Chondrocyte (in vitro differentiated cells): ENCODE results near the gene AUTS2. TPM values are rescaled to one million over a fixed set of nuclear protein-coding genes. Genes with fewer than 3 reads are reported as not detected.

Experiments
- DNase-seq: peaks from one replicate; pipeline ENCODE4 v3.0.0; 2021; ENCODE audit warnings: mixed read lengths, low spot score
- H3K27ac Mint-ChIP-seq: one replicate; pipeline ENCODE4 v1.8.0; 2021; ENCODE audit warnings: mild to moderate bottlenecking, moderate library complexity, mixed read lengths; ENCODE audit not compliant: unreplicated experiment
- H3K27me3 Mint-ChIP-seq: 2 replicates; pipeline ENCODE4 v1.8.0; 2021; ENCODE audit warnings: low read depth, mixed read lengths
- H3K36me3 Mint-ChIP-seq: 2 replicates; pipeline ENCODE4 v1.8.0; 2021; ENCODE audit warnings: low read depth, mixed read lengths
- H3K4me1 Mint-ChIP-seq: 2 replicates; pipeline ENCODE4 v1.8.0; 2021; ENCODE audit warnings: low read depth, mild to moderate bottlenecking, mixed read lengths
- H3K4me3 Mint-ChIP-seq: one replicate; pipeline ENCODE4 v1.8.0; 2021; ENCODE audit warnings: mild to moderate bottlenecking, moderate library complexity, mixed read lengths; ENCODE audit not compliant: unreplicated experiment
- H3K9me3 Mint-ChIP-seq: 2 replicates; pipeline ENCODE4 v1.8.0; 2021; ENCODE audit warnings: low read depth, mixed read lengths
- total RNA-seq: library from RNA; stranded (reverse); gene quantifications from 3 replicates; pipeline ENCODE4 v1.2.1, GENCODE V29; 2021
- TF ChIP-seq, protein P1 (sequence below): fragments of 200-600 bp; sonication (generic); IDR thresholded peaks from 2 replicates; pipeline ENCODE4 v1.5.0; 2021; ENCODE audit warnings: antibody characterized with exemption, mild to moderate bottlenecking, moderate library complexity

Gene AUTS2
- total RNA-seq, 1 donor from 2014 or later: 31.5 TPM

DNA sequence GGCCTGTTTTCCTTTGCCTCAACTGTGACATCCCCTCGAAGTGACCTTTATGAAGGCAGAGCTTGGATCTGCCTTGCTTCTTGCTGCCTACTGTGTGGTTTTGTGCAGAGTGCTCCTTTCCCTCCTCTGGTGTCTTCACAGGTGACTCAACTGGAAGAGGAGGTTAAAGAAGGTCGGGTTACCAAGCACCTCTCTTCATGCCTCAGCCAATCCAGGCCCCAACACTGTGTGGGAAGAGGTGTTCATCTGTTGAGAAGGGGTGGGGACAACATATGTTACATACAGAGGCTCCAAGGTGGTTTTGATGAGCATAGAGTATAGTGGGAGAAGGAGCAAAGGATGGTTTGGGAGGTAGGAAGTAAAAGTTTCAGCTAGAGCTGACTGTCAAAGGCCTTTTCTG is 155.7 kb downstream of the AUTS2 start:
- no peaks in the 10 kb centered on the region for H3K9me3 Mint-ChIP-seq
- H3K27me3 Mint-ChIP-seq: no peaks in the 10 kb centered on the region
- no peaks in the 10 kb centered on the region for H3K36me3 Mint-ChIP-seq
- TF ChIP-seq, protein P1, sequence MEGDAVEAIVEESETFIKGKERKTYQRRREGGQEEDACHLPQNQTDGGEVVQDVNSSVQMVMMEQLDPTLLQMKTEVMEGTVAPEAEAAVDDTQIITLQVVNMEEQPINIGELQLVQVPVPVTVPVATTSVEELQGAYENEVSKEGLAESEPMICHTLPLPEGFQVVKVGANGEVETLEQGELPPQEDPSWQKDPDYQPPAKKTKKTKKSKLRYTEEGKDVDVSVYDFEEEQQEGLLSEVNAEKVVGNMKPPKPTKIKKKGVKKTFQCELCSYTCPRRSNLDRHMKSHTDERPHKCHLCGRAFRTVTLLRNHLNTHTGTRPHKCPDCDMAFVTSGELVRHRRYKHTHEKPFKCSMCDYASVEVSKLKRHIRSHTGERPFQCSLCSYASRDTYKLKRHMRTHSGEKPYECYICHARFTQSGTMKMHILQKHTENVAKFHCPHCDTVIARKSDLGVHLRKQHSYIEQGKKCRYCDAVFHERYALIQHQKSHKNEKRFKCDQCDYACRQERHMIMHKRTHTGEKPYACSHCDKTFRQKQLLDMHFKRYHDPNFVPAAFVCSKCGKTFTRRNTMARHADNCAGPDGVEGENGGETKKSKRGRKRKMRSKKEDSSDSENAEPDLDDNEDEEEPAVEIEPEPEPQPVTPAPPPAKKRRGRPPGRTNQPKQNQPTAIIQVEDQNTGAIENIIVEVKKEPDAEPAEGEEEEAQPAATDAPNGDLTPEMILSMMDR: no peak
- DNase-seq: no peak
- no peak overlapping the region for H3K4me3 Mint-ChIP-seq
- H3K4me1 Mint-ChIP-seq: peaks cover 39% of the 10 kb centered on the region
- H3K27ac Mint-ChIP-seq: no peak overlapping the region

- DNase-seq: no peak
- H3K9me3 Mint-ChIP-seq: no peaks in the 10 kb centered on the region
- TF ChIP-seq, protein P1: no peak
- H3K4me3 Mint-ChIP-seq: no peak overlapping the region
- H3K36me3 Mint-ChIP-seq: no peaks in the 10 kb centered on the region
- H3K27me3 Mint-ChIP-seq: no peaks in the 10 kb centered on the region
- peaks cover 35% of the 10 kb centered on the region for H3K4me1 Mint-ChIP-seq
- no peak overlapping the region for H3K27ac Mint-ChIP-seq
These were observed 156.2 kb downstream of the AUTS2 start for GRCh38 chr7:69754476-69754875.

DNA sequence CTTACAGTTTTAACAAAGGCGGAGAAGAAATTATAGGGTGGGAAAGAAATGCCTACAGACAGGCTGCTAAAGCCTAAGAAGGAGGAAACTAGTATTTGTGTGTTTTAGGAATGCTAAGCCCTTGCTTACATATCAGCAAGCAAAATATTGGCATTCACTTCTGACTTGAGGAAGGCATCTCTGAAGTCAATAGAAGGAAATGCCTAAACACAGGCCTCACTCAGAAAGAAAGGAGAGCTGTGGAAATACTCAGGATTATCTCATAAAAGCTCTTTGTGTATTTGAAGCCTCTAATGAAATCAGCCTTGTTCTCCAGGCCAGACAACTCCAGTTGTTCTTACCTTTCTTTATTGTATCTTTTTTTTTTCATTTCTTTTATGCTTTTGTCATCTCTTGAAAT is 158.0 kb downstream of the AUTS2 start:
- Mint-ChIP-seq H3K27ac (no peak overlapping the region), H3K9me3 (no peaks in the 10 kb centered on the region), H3K4me3 (no peak overlapping the region), H3K4me1 (peaks cover 31% of the 10 kb centered on the region), H3K27me3 (no peaks in the 10 kb centered on the region), H3K36me3 (no peaks in the 10 kb centered on the region)
- no peak for DNase-seq
- TF ChIP-seq, protein P1: no peak

GRCh38 chr7:69757528-69757927 is 159.3 kb downstream of the AUTS2 start:
- no peak overlapping the region for H3K4me3 Mint-ChIP-seq
- DNase-seq: no peak
- no peaks in the 10 kb centered on the region for H3K9me3 Mint-ChIP-seq
- H3K27ac Mint-ChIP-seq: no peak overlapping the region
- peaks cover 31% of the 10 kb centered on the region for H3K4me1 Mint-ChIP-seq
- TF ChIP-seq, protein P1: peak; percentile 56
- H3K27me3 Mint-ChIP-seq: no peaks in the 10 kb centered on the region
- no peaks in the 10 kb centered on the region for H3K36me3 Mint-ChIP-seq

DNA sequence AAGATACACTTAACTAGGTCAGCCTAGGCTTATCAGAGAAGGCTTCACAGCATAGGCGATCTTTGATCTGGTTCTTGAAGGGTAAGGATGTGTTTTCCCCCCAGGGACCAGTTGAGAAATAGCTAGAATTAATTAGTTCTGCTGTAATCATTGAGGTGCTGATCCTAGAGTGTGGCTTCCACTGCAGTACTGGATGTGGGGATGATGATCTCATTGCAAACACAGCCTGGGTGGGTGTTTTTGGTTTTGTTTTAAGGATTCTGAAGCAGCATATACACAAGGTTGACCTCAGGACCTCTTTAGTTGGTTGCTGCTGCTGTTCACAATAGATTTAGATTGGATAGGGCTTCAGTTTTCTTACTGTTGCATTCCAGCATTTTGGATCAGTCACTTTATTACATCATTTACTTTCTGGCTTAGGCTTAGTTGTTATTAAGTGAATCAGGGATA is 159.7 kb downstream of the AUTS2 start:
- no peak for DNase-seq
- TF ChIP-seq, protein P1: no peak
- Mint-ChIP-seq H3K27ac (no peak overlapping the region), H3K9me3 (no peaks in the 10 kb centered on the region), H3K36me3 (no peaks in the 10 kb centered on the region), H3K4me3 (no peak overlapping the region), H3K4me1 (peaks cover 31% of the 10 kb centered on the region), H3K27me3 (no peaks in the 10 kb centered on the region)
